ENCODE measurements around the gene PAX5.

DNA sequence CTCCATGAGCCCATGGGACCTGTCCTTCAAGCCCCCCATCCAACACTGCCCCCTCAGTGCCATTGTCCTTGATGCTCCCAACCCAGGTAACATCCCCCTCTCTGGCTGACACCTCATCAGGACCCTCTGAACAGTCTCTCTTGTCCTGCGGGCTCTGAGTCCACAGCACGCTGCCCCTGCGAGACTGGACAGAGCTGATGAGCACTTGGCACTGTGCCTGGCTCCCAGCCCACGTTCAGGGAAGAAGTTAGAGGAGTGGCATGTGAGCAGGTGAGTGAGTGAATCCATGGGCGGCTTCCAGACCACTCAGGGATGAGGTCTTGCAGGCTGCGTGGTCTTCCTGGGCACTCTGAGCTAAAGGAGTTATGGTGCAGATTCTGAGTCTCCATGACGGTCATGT, 70.7 kb downstream of the PAX5 start:
- TF ChIP-seq CTCF (IDR thresholded peaks at IDR 0.05): no peak
- TF ChIP-seq POLR2A (IDR thresholded peaks at IDR 0.05): no peak
